Upper lobe of left lung (tissue), 4 donors: Measurements from ENCODE around the gene ZCCHC7.

Source experiments
- CTCF ChIP-seq, 6 experiments: fragments of 450-650 bp in 4 of 6; fragments of 200-600 bp in 2 of 6; sonication (generic) in 2 of 6; IDR thresholded peaks; one replicate each; pipeline ENCODE4 v1.5.1; 2016 to 2019; ENCODE audit warnings: antibody characterized with exemption in 6 of 6
- EP300 ChIP-seq, 4 donors: sonication (generic); formaldehyde crosslinking; IDR thresholded peaks; one replicate each; pipeline ENCODE4 v1.5.1; 2017; ENCODE audit warnings: antibody characterized with exemption in 4 of 4, control low read depth in 2 of 4
- POLR2A ChIP-seq, 4 donors: fragments of 450-650 bp; IDR thresholded peaks; one replicate each; pipeline ENCODE4 v1.5.1; 2016 to 2017; ENCODE audit warnings: antibody characterized with exemption in 4 of 4, mild to moderate bottlenecking in 2 of 4
- POLR2AphosphoS5 ChIP-seq, 2 donors: sonication (generic); formaldehyde crosslinking; IDR thresholded peaks; one replicate each; pipeline ENCODE4 v1.5.1; 2017; ENCODE audit warnings: antibody characterized with exemption in 2 of 2

- no peak for TF ChIP-seq CTCF (IDR thresholded peaks at IDR 0.05)
- no peak for TF ChIP-seq POLR2AphosphoS5 (IDR thresholded peaks at IDR 0.05)
- no peak for TF ChIP-seq POLR2A (IDR thresholded peaks at IDR 0.05)
- no peak for TF ChIP-seq EP300 (IDR thresholded peaks at IDR 0.05)
These were observed 81.7 kb downstream of the ZCCHC7 start for GRCh38 chr9:37202091-37202490.
